ENCODE measurements around the gene RPL26.
A peak's percentile ranks its signal among the peaks of the same experiment; 100 is the strongest.
"Not testable (repeated sequence)": the region's sequence is repeated elsewhere in the genome, so short reads cannot be mapped to it uniquely, and the experiment has no call there.

The RPL26 gene

DNA sequence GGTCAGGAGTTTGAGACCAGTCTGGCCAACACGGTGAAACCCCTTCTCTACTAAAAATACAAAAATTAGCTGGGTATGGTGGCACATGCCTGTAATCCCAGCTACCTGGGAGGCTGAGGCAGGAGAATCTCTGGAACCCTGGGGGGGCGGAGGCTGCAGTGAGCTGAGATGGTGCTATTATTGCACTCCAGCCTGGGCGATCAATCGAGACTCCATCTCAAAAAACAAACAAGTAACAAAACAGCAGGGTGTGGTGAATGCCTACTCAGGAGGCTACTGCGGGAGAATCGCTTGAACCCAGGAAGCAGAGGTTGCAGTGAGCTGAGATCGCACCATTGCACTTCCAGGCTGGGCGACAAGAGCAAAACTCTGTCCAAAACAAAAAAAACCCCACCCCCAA lies 4.9 kb downstream of the RPL26 start:
- H3K9me3 ChIP-seq (ENCODE audit: insufficient read depth, low read depth, low read length); H3K4me3 ChIP-seq (ENCODE audit: low read length); H3K27me3 ChIP-seq (ENCODE audit: insufficient read depth, low read length); H3K9ac ChIP-seq (ENCODE audit: low read depth, low read length); H3K27ac ChIP-seq (ENCODE audit: low read length): not testable (repeated sequence)
- peaks cover 60% of the 10 kb centered on the region for H3K36me3 ChIP-seq (ENCODE audit: insufficient read depth, low read depth, low read length)
- peaks cover 11% of the 10 kb centered on the region; the same call in 1 of the 2 replicates for H3K4me1 ChIP-seq (ENCODE audit: insufficient read depth, low read length)

DNA sequence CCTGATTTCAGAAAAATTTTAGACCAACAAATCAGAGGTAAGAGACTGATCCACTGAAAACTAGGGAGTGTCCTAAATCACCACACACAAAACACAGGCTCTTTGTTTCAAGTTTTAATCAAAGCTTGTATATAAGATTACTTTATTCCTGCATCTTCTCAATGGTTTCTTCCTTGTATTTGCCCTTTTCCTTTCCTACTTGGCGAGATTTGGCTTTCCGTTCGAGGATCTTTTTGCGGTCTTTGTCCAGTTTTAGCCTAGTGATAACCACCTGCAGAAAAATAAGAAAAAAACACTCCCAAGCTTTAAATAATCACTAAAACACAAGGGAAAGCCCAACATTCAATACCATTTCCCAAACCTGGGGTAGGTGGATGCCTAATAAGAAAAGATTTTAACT lies 5.6 kb downstream of the RPL26 start:
- no peaks in the 10 kb centered on the region for H3K9me3 ChIP-seq (ENCODE audit: insufficient read depth, low read depth, low read length)
- H3K27ac ChIP-seq (ENCODE audit: low read length), result no peak overlapping the region
- no peaks in the 10 kb centered on the region for H3K27me3 ChIP-seq (ENCODE audit: insufficient read depth, low read length)
- peaks cover 57% of the 10 kb centered on the region for H3K36me3 ChIP-seq (ENCODE audit: insufficient read depth, low read depth, low read length)
- H3K4me1 ChIP-seq (ENCODE audit: insufficient read depth, low read length), result peaks cover 11% of the 10 kb centered on the region; the same call in 1 of the 2 replicates
- H3K4me3 ChIP-seq (ENCODE audit: low read length), result no peak overlapping the region
- peak overlapping the region; percentile 22; the same call in 1 of the 2 replicates for H3K9ac ChIP-seq (ENCODE audit: low read depth, low read length)

DNA sequence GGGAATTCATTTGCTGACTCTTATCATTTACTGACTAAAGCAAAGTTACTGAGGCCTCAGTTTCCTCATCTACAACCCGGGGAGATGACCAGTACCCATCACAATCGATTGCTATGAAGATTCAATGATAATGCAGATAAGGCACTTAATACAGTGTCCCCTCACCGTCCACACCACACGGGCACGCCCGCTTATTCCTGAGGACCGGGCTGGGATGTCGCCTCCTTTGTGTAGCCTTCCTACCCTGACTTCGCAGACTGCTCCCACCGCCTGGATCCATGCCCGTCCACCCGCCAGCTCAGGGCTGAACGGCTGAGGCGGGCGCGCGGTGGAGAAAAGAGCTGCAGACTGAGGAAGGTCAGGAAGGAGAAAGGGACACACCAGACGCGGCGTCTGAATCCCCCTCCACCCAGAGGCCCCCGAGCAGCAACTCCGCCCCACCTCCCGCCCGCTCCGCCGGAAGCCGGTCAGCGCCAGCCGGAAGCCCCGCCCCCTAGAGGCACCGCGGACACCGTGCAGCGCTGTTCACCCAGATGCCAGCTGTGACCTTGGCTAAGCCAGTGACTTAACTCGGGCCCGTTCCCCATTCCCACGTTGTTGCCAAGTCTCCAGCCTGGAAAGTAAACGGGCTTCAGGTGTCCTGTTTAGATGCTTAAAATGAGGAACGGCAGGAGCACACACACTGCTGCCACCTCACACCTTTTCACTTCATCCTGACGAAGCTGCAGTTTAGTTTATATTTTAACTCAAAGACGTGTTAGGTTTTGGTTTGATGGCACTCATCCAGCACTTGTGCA lies 6.5 kb downstream of the RPL26 start, which contains the start of gene KRABD2:
Gene KRABD2, minus strand, starts transcription at position 434 of the 797 bp plus-strand sequence.
- Histone ChIP-seq H3K4me3 (ENCODE audit: low read length) (peak within 1 kb of the TSS; percentile 77), H3K9me3 (ENCODE audit: insufficient read depth, low read depth, low read length) (no peaks in the 10 kb centered on the region), H3K27ac (ENCODE audit: low read length) (peak within 1 kb of the TSS; percentile 69), H3K9ac (ENCODE audit: low read depth, low read length) (peak within 1 kb of the TSS; percentile 95), H3K4me1 (ENCODE audit: insufficient read depth, low read length) (peaks cover 11% of the 10 kb centered on the region; the same call in 1 of the 2 replicates), H3K36me3 (ENCODE audit: insufficient read depth, low read depth, low read length) (peaks cover 53% of the 10 kb centered on the region), H3K27me3 (ENCODE audit: insufficient read depth, low read length) (no peaks in the 10 kb centered on the region)

DNA sequence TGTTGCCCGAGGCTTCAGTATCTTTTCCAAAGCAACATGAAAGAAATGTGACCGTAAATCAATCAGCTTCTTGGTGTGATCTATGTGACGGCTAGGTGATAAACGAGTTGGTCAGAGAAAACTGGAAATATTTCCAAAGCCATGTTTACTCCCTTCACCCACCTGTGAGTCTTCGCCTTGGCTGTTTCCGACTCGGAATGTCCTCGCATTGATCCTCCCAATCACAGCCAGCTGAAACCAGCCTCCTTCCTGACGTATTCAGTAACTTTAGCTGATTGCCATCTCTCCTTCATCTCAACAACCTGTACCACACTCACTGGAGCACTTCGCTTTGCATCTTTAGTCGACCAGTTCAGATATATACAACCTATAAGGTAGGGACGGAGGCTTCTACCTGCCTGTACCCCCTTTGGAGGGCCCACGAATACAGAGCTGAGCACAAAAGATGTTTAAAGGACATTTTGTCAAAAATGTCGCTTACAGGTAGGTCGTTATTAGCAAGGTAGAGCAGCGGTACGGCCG lies 7.2 kb downstream of the RPL26 start:
- H3K27ac ChIP-seq (ENCODE audit: low read length), result peak overlapping the region; percentile 69
- peaks cover 50% of the 10 kb centered on the region for H3K36me3 ChIP-seq (ENCODE audit: insufficient read depth, low read depth, low read length)
- peak overlapping the region; percentile 77 for H3K4me3 ChIP-seq (ENCODE audit: low read length)
- H3K27me3 ChIP-seq (ENCODE audit: insufficient read depth, low read length), result no peaks in the 10 kb centered on the region
- H3K4me1 ChIP-seq (ENCODE audit: insufficient read depth, low read length), result peaks cover 10% of the 10 kb centered on the region; the same call in 1 of the 2 replicates
- H3K9ac ChIP-seq (ENCODE audit: low read depth, low read length), result peak overlapping the region; percentile 95
- no peaks in the 10 kb centered on the region for H3K9me3 ChIP-seq (ENCODE audit: insufficient read depth, low read depth, low read length)

DNA sequence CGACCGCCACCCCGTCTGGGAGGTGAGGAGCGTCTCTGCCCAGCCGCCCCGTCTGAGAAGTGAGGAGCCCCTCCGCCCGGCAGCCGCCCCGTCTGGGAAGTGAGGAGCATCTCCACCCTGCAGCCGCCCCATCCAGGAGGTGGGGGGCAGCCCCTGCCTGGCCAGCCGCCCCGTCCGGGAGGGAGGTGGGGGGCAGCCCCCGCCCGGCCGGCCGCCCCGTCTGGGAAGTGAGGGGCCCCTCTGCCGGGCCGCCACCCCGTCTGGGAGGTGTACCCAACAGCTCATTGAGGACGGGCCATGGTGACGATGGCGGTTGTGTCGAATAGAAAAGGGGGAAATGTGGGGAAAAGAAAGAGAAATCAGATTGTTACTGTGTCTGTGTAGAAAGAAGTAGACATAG lies 9.1 kb downstream of the RPL26 start:
- H3K9ac ChIP-seq (ENCODE audit: low read depth, low read length); H3K27me3 ChIP-seq (ENCODE audit: insufficient read depth, low read length); H3K4me1 ChIP-seq (ENCODE audit: insufficient read depth, low read length); H3K27ac ChIP-seq (ENCODE audit: low read length); H3K9me3 ChIP-seq (ENCODE audit: insufficient read depth, low read depth, low read length); H3K4me3 ChIP-seq (ENCODE audit: low read length): not testable (repeated sequence)
- peaks cover 49% of the 10 kb centered on the region for H3K36me3 ChIP-seq (ENCODE audit: insufficient read depth, low read depth, low read length)

DNA sequence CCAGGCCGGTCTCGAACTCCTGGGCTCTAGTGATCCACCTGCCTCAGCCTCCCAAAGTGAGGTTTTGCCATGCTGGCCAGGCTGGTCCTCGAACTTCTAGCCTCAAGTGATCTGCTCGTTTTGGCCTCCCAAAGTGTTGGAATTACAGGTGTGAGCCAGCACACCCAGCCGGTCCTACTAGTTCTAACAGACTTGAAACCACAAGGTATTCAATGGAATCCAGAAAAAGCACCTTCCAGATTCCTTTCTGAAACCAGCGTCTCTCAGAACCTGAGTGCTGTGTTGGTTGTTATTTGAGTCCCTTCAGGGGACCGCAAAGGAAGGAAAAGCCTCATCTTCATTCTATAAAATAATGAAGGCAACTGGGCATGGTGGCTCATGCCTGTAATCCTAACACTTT lies 10.6 kb downstream of the RPL26 start:
- no peak overlapping the region for H3K4me3 ChIP-seq (ENCODE audit: low read length)
- no peaks in the 10 kb centered on the region for H3K27me3 ChIP-seq (ENCODE audit: insufficient read depth, low read length)
- H3K27ac ChIP-seq (ENCODE audit: low read length), result no peak overlapping the region
- peaks cover 43% of the 10 kb centered on the region for H3K36me3 ChIP-seq (ENCODE audit: insufficient read depth, low read depth, low read length)
- no peaks in the 10 kb centered on the region for H3K9me3 ChIP-seq (ENCODE audit: insufficient read depth, low read depth, low read length)
- H3K9ac ChIP-seq (ENCODE audit: low read depth, low read length), result no peak overlapping the region
- H3K4me1 ChIP-seq (ENCODE audit: insufficient read depth, low read length), result no peaks in the 10 kb centered on the region

DNA sequence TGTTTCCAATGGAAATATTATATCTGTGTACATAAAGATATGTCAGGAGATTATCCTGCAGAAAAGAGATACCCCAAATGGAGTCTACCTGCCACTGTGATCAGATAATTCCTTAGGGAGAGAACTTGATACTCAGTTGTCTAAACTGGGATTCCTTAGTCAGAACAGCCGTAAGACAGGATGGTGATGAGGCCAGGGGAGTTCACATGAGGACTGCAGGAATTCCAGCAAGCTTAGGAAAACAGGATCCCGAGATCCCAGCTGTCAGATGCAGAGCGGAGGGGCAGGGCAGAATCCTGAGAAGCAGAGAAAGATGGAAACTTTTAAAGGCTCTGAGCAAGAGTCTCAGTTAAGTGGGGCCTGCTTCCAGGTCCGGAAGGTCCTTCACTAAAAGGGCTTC lies 11.2 kb downstream of the RPL26 start:
- H3K9me3 ChIP-seq (ENCODE audit: insufficient read depth, low read depth, low read length), result no peaks in the 10 kb centered on the region
- H3K9ac ChIP-seq (ENCODE audit: low read depth, low read length), result no peak overlapping the region
- H3K27ac ChIP-seq (ENCODE audit: low read length), result no peak overlapping the region
- H3K4me1 ChIP-seq (ENCODE audit: insufficient read depth, low read length), result no peaks in the 10 kb centered on the region
- no peaks in the 10 kb centered on the region for H3K27me3 ChIP-seq (ENCODE audit: insufficient read depth, low read length)
- H3K36me3 ChIP-seq (ENCODE audit: insufficient read depth, low read depth, low read length), result peaks cover 36% of the 10 kb centered on the region
- no peak overlapping the region for H3K4me3 ChIP-seq (ENCODE audit: low read length)

DNA sequence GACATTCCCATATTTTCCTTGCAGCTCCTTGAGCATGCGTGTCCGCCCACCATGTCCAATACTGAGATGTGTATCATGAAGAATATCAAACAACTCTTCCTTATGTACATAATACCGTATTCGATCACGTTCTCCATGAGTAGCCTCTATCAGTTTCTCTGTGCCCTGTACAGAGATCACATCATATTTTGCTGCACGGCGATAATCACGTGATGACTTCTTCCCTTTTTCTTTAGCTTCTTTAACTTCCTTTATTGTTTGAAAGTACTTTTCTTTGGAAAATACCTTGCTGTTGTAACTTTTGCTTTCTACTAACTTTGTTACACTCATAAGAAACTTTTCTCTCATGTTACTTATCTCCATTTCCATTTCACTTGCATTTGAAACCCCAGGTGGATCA lies 13.0 kb downstream of the RPL26 start:
- Histone ChIP-seq H3K27me3 (ENCODE audit: insufficient read depth, low read length) (no peaks in the 10 kb centered on the region), H3K9ac (ENCODE audit: low read depth, low read length) (no peak overlapping the region), H3K4me1 (ENCODE audit: insufficient read depth, low read length) (no peaks in the 10 kb centered on the region), H3K27ac (ENCODE audit: low read length) (no peak overlapping the region), H3K36me3 (ENCODE audit: insufficient read depth, low read depth, low read length) (peaks cover 35% of the 10 kb centered on the region), H3K9me3 (ENCODE audit: insufficient read depth, low read depth, low read length) (no peaks in the 10 kb centered on the region), H3K4me3 (ENCODE audit: low read length) (no peak overlapping the region)

DNA sequence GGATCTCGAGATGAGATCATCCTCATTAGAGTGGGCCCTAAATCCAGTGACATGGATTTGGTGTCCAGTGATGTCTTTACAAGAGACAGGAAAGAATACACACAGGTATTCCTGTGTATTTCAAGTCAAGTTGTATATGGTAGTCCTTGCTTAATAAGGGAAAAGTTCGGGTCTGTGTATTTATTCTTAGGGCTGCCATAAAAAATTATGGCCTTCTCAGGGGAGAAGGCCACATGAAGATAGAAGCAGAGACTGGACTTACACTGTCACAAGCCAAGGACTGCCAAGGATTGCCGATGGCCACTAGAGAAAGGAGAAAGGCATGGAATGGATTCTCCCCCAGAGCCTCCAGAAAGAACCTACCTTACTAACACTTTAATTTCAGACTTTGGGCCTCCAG lies 14.8 kb downstream of the RPL26 start:
- no peak overlapping the region for H3K4me3 ChIP-seq (ENCODE audit: low read length)
- no peaks in the 10 kb centered on the region for H3K27me3 ChIP-seq (ENCODE audit: insufficient read depth, low read length)
- H3K4me1 ChIP-seq (ENCODE audit: insufficient read depth, low read length), result no peaks in the 10 kb centered on the region
- H3K36me3 ChIP-seq (ENCODE audit: insufficient read depth, low read depth, low read length), result peaks cover 35% of the 10 kb centered on the region
- H3K9ac ChIP-seq (ENCODE audit: low read depth, low read length), result no peak overlapping the region
- no peaks in the 10 kb centered on the region for H3K9me3 ChIP-seq (ENCODE audit: insufficient read depth, low read depth, low read length)
- no peak overlapping the region for H3K27ac ChIP-seq (ENCODE audit: low read length)

DNA sequence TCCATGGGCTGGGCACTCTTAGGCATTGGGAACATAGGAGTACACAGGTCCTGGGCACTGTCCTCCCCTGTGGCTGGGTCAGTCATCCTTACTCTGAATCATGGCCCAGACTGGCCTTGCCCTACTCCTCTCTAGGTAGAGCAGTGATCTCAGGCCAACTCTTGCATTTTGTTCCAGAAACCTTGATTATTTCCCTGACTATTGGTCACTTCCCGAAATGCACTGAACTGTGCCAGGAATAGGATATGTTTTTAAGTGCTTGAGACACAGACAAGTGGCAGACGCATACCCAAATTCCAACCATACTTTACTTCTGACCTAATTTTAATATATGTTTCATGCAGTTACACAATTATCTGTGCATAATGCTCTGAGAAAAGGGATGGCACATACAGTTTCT lies 16.8 kb downstream of the RPL26 start:
- Histone ChIP-seq H3K36me3 (ENCODE audit: insufficient read depth, low read depth, low read length) (peaks cover 28% of the 10 kb centered on the region), H3K4me3 (ENCODE audit: low read length) (no peak overlapping the region), H3K9ac (ENCODE audit: low read depth, low read length) (no peak overlapping the region), H3K27me3 (ENCODE audit: insufficient read depth, low read length) (no peaks in the 10 kb centered on the region), H3K4me1 (ENCODE audit: insufficient read depth, low read length) (no peaks in the 10 kb centered on the region), H3K27ac (ENCODE audit: low read length) (no peak overlapping the region), H3K9me3 (ENCODE audit: insufficient read depth, low read depth, low read length) (no peaks in the 10 kb centered on the region)

DNA sequence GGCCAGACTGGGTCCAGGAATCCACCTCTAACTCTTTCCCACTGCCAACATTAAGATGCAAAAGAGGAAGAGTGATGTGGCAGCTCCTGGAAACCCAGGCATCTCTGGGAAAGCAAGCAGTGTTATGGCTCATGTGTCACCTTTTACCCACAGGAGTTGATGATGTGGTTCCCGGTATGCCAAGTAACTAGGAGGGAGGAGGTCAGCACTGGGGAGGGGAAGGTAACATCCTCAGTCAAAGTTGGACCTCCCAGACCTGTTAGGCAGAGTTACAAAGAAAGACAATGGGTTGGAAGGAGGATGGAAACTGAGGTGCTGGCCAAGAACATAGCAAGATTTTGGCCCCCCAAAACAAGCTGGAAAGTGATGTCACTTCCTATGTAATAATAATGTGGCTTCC lies 17.9 kb downstream of the RPL26 start:
- peaks cover 21% of the 10 kb centered on the region for H3K36me3 ChIP-seq (ENCODE audit: insufficient read depth, low read depth, low read length)
- H3K27me3 ChIP-seq (ENCODE audit: insufficient read depth, low read length), result no peaks in the 10 kb centered on the region
- no peaks in the 10 kb centered on the region for H3K9me3 ChIP-seq (ENCODE audit: insufficient read depth, low read depth, low read length)
- H3K9ac ChIP-seq (ENCODE audit: low read depth, low read length), result no peak overlapping the region
- peaks cover 7% of the 10 kb centered on the region; the same call in 1 of the 2 replicates for H3K4me1 ChIP-seq (ENCODE audit: insufficient read depth, low read length)
- H3K27ac ChIP-seq (ENCODE audit: low read length), result no peak overlapping the region
- no peak overlapping the region for H3K4me3 ChIP-seq (ENCODE audit: low read length)

DNA sequence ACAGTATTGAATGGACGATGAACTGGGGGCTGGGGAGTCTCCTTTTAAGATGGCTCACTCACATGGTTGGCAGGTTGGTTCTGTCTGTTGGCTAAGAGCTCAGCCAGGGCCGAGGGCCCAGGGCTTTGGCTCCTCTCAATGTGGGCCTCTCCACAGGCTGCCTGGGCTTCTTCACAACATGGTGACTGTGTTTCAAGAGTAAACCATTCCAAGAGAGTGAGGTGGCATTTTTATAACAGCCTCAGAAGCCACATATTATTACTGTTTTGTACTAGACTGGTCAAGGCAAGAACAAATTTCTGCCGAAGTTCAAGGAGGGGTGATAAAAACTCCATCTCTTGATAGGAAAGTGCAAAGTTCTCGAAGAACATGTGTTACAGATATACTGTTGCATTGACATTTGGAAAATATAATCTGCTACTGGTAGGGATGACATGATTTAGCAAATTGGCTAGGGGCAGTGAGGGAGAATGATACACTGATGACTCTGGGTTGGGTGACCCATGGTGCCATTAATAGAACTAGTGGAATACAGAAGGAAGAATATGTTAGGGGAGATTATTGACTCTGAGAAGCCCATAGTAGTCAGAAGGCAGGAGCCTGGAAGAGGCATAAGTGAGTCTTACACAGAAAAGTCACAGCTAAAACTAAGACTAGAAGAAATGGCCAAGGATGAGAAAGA lies 20.2 kb downstream of the RPL26 start:
- Histone ChIP-seq H3K4me3 (ENCODE audit: low read length) (no peak overlapping the region), H3K36me3 (ENCODE audit: insufficient read depth, low read depth, low read length) (no peaks in the 10 kb centered on the region), H3K9me3 (ENCODE audit: insufficient read depth, low read depth, low read length) (no peaks in the 10 kb centered on the region), H3K4me1 (ENCODE audit: insufficient read depth, low read length) (peaks cover 15% of the 10 kb centered on the region), H3K27ac (ENCODE audit: low read length) (no peak overlapping the region), H3K27me3 (ENCODE audit: insufficient read depth, low read length) (no peaks in the 10 kb centered on the region), H3K9ac (ENCODE audit: low read depth, low read length) (no peak overlapping the region)

Measured in iPS-20b (cell line).